ENCODE results near the gene PCDHA7. TPM values are rescaled to one million over a fixed set of nuclear protein-coding genes. Genes with fewer than 3 reads are reported as not detected.

Gene PCDHA7
- total RNA-seq, 1 experiment from 2014 or later: 0.48 TPM

GRCh38 chr5:140800816-140801493 lies 33.1 kb upstream of the PCDHA7 start, which contains the start of gene PCDHA3:
Gene PCDHA3, plus strand, starts transcription at chr5:140801057.
- H2BK20ac ChIP-seq (ENCODE audit: low read depth, low read length, poor library complexity, severe bottlenecking): no peak within 1 kb of the TSS
- no peak within 1 kb of the TSS for H2AFZ ChIP-seq (ENCODE audit: low read length)
- no CpG with 5 or more reads among the region's 29 CpGs for WGBS (ENCODE audit: extremely low coverage, insufficient read length, low lambda C conversion rate)

More at GRCh38 chr5:140800816-140801493, 33.1 kb upstream of the PCDHA7 start, which contains the start of gene PCDHA3:
- Histone ChIP-seq H2BK12ac (ENCODE audit: insufficient read length, low read depth, low read length) (no peak within 1 kb of the TSS), H3K9me3 (ENCODE audit: control insufficient read depth, low read depth, low read length) (no peaks in the 10 kb centered on the region), H4K20me1 (ENCODE audit: control insufficient read depth, insufficient read depth, insufficient read length) (no peaks in the 10 kb centered on the region), H2BK120ac (ENCODE audit: low read depth, low read length, poor library complexity, severe bottlenecking) (no peak within 1 kb of the TSS), H3K14ac (ENCODE audit: insufficient read depth, low read length) (no peak within 1 kb of the TSS), H2BK5ac (ENCODE audit: insufficient read length, low read length) (no peak within 1 kb of the TSS), H4K8ac (replicated peaks; ENCODE audit: insufficient read length, low read depth, low read length) (no peak within 1 kb of the TSS), H3K56ac (ENCODE audit: insufficient read length, low read depth, low read length) (no peak within 1 kb of the TSS), H3K4me1 (ENCODE audit: insufficient read depth, low read length) (no peaks in the 10 kb centered on the region), H3K23ac (ENCODE audit: insufficient read length, low read depth, low read length) (no peak within 1 kb of the TSS), H3K79me2 (ENCODE audit: insufficient read depth, low read length) (no peaks in the 10 kb centered on the region), H4K91ac (ENCODE audit: insufficient read length, low read depth, low read length) (no peak within 1 kb of the TSS), H3T11ph (ENCODE audit: low read length) (no peak within 1 kb of the TSS), H3K4me2 (ENCODE audit: insufficient read depth, insufficient read length, low read length) (no peak within 1 kb of the TSS), H4K5ac (ENCODE audit: insufficient read length, low read depth, low read length) (no peak within 1 kb of the TSS), H3K27ac (ENCODE audit: insufficient read length, low read depth, low read length) (no peak within 1 kb of the TSS), H3K4ac (ENCODE audit: low read depth, low read length) (no peak within 1 kb of the TSS), H3K27me3 (ENCODE audit: insufficient read depth, low read length) (no peaks in the 10 kb centered on the region), H3K79me1 (ENCODE audit: insufficient read depth, low read depth, low read length, poor library complexity, severe bottlenecking) (no peaks in the 10 kb centered on the region), H3K23me2 (ENCODE audit: insufficient read length, low read depth, low read length, poor library complexity, severe bottlenecking) (no peaks in the 10 kb centered on the region), H3K18ac (ENCODE audit: insufficient read length, low read depth, low read length) (no peak within 1 kb of the TSS), H3K9ac (ENCODE audit: extremely low read depth, insufficient read length, low read length) (no peak within 1 kb of the TSS), H2BK15ac (ENCODE audit: low read depth, low read length) (no peak within 1 kb of the TSS), H2AK5ac (ENCODE audit: insufficient read length, low read length) (no peak within 1 kb of the TSS)
- DNase-seq: no peak
- H3K27me3 Mint-ChIP-seq (ENCODE audit: low read depth): no peaks in the 10 kb centered on the region
- H3K4me1 Mint-ChIP-seq: no peaks in the 10 kb centered on the region
- peaks cover 8 to 49% (median 31%) of the 10 kb centered on the region in 3 experiments for H3K36me3 Mint-ChIP-seq (ENCODE audit: insufficient read depth in 1 of 3, low read depth in 3 of 3)
- peak; percentile 45; the same call in 2 of the 3 replicates for TF ChIP-seq CTCF (conservative IDR thresholded peaks at IDR 0.05)
- peaks cover 49 to 54% of the 10 kb centered on the region in 2 experiments for H3K9me3 Mint-ChIP-seq
- H3K27ac Mint-ChIP-seq: no peak within 1 kb of the TSS
- H3K4me3 Mint-ChIP-seq: no peak within 1 kb of the TSS

Measured in H9 (cell line).